ENCODE measurements around the gene ATN1.
A peak's percentile ranks its signal among the peaks of the same experiment; 100 is the strongest.

- no peak for TF ChIP-seq CTCF (IDR thresholded peaks at IDR 0.05)
- TF ChIP-seq POLR2AphosphoS5 (IDR thresholded peaks at IDR 0.05): peak; percentile 5
Measured at GRCh38 chr12:6941267-6941666, 13.5 kb downstream of the ATN1 start.

Measured in prostate gland (tissue), 2 donors.